ENCODE results near the gene KCNQ5.

KCNQ5 gene

GRCh38 chr6:72911463-72912155 is 289.7 kb downstream of the KCNQ5 start:
- DNase-seq (ENCODE audit: low spot score), result no peak

- no peak for DNase-seq (ENCODE audit: low spot score)
Observed at GRCh38 chr6:72913797-72914196, 291.9 kb downstream of the KCNQ5 start.

- DNase-seq (ENCODE audit: low spot score), result no peak
Observed at GRCh38 chr6:72916298-72916697, 294.4 kb downstream of the KCNQ5 start.

GRCh38 chr6:72916906-72917305 is 295.0 kb downstream of the KCNQ5 start:
- no peak for DNase-seq (ENCODE audit: low spot score)

- DNase-seq (ENCODE audit: low spot score), result no peak
Observed at GRCh38 chr6:72922401-72922800, 300.5 kb downstream of the KCNQ5 start.

GRCh38 chr6:72925136-72925535 is 303.3 kb downstream of the KCNQ5 start:
- DNase-seq (ENCODE audit: low spot score), result no peak

GRCh38 chr6:72930556-72931132 is 308.8 kb downstream of the KCNQ5 start:
- DNase-seq (ENCODE audit: low spot score), result peak; percentile 30

GRCh38 chr6:72931325-72931887 is 309.5 kb downstream of the KCNQ5 start:
- no peak for DNase-seq (ENCODE audit: low spot score)

GRCh38 chr6:72933233-72933632 is 311.4 kb downstream of the KCNQ5 start:
- peak; percentile 58 for DNase-seq (ENCODE audit: low spot score)

GRCh38 chr6:72936766-72937559 is 315.1 kb downstream of the KCNQ5 start:
- DNase-seq (ENCODE audit: low spot score), result no peak

- DNase-seq (ENCODE audit: low spot score), result no peak
Observed at GRCh38 chr6:72938104-72938503, 316.2 kb downstream of the KCNQ5 start.

- DNase-seq (ENCODE audit: low spot score), result peak; percentile 43
Observed at GRCh38 chr6:72939004-72939403, 317.1 kb downstream of the KCNQ5 start.

- no peak for DNase-seq (ENCODE audit: low spot score)
Observed at GRCh38 chr6:72940265-72940664, 318.4 kb downstream of the KCNQ5 start.

GRCh38 chr6:72941263-72941662 is 319.4 kb downstream of the KCNQ5 start:
- no peak for DNase-seq (ENCODE audit: low spot score)

GRCh38 chr6:72941751-72942150 is 319.9 kb downstream of the KCNQ5 start:
- DNase-seq (ENCODE audit: low spot score), result no peak

- DNase-seq (ENCODE audit: low spot score), result no peak
Observed at GRCh38 chr6:72943699-72944098, 321.8 kb downstream of the KCNQ5 start.

GRCh38 chr6:72944660-72945059 is 322.8 kb downstream of the KCNQ5 start:
- DNase-seq (ENCODE audit: low spot score), result no peak

- DNase-seq (ENCODE audit: low spot score), result no peak
Observed at GRCh38 chr6:72946774-72947173, 324.9 kb downstream of the KCNQ5 start.

GRCh38 chr6:72947534-72947933 is 325.7 kb downstream of the KCNQ5 start:
- no peak for DNase-seq (ENCODE audit: low spot score)

GRCh38 chr6:72948153-72948552 is 326.3 kb downstream of the KCNQ5 start:
- no peak for DNase-seq (ENCODE audit: low spot score)

GRCh38 chr6:72950114-72950860 is 328.4 kb downstream of the KCNQ5 start:
- DNase-seq (ENCODE audit: low spot score), result peak; percentile 42
